ENCODE results near the gene CERKL. TPM values are rescaled to one million over a fixed set of nuclear protein-coding genes. Genes with fewer than 3 reads are reported as not detected.

The CERKL gene
- total RNA-seq, 1 donor from 2014 or later: not detected

- no peaks in the 10 kb centered on the region for H3K36me3 Mint-ChIP-seq (ENCODE audit: unreplicated experiment)
- H3K27ac Mint-ChIP-seq (ENCODE audit: unreplicated experiment): no peak overlapping the region
- TF ChIP-seq, protein P1, sequence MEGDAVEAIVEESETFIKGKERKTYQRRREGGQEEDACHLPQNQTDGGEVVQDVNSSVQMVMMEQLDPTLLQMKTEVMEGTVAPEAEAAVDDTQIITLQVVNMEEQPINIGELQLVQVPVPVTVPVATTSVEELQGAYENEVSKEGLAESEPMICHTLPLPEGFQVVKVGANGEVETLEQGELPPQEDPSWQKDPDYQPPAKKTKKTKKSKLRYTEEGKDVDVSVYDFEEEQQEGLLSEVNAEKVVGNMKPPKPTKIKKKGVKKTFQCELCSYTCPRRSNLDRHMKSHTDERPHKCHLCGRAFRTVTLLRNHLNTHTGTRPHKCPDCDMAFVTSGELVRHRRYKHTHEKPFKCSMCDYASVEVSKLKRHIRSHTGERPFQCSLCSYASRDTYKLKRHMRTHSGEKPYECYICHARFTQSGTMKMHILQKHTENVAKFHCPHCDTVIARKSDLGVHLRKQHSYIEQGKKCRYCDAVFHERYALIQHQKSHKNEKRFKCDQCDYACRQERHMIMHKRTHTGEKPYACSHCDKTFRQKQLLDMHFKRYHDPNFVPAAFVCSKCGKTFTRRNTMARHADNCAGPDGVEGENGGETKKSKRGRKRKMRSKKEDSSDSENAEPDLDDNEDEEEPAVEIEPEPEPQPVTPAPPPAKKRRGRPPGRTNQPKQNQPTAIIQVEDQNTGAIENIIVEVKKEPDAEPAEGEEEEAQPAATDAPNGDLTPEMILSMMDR (IDR thresholded peaks at IDR 0.05): no peak
- no peak for DNase-seq (ENCODE audit: extremely low spot score, unreplicated experiment)
- peaks cover 17% of the 10 kb centered on the region for H3K9me3 Mint-ChIP-seq (ENCODE audit: unreplicated experiment)
- H3K4me3 Mint-ChIP-seq (ENCODE audit: unreplicated experiment): no peak overlapping the region
- H3K4me1 Mint-ChIP-seq (ENCODE audit: unreplicated experiment): no peaks in the 10 kb centered on the region
- peaks cover 47% of the 10 kb centered on the region for H3K27me3 Mint-ChIP-seq (ENCODE audit: unreplicated experiment)
These were observed 10.3 kb upstream of the CERKL start for GRCh38 chr2:181667234-181667633.

DNA sequence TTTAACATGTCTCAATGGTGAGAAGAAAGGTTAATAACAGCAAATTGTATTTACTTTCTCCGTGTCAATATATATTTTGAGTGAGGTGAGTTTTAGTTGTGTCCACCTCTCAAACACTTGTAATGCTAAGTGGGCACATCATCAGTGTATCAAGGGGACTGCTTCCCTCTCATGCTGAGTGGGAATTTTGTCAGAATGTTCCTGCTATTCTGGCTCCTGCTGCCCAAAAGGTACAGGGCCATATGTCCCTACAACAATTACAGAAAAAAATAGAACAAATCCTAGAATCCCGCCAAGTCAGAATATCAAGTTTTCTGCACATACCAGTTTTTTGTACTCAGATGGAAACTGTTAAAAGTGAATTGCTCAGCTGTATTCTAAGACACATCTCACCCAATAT, 5.4 kb upstream of the CERKL start:
- H3K27ac Mint-ChIP-seq (ENCODE audit: unreplicated experiment): no peak overlapping the region
- peaks cover 17% of the 10 kb centered on the region for H3K9me3 Mint-ChIP-seq (ENCODE audit: unreplicated experiment)
- peaks cover 53% of the 10 kb centered on the region for H3K27me3 Mint-ChIP-seq (ENCODE audit: unreplicated experiment)
- H3K36me3 Mint-ChIP-seq (ENCODE audit: unreplicated experiment): no peaks in the 10 kb centered on the region
- no peak overlapping the region for H3K4me3 Mint-ChIP-seq (ENCODE audit: unreplicated experiment)
- TF ChIP-seq, protein P1 (IDR thresholded peaks at IDR 0.05): no peak
- peaks cover 4% of the 10 kb centered on the region for H3K4me1 Mint-ChIP-seq (ENCODE audit: unreplicated experiment)
- no peak for DNase-seq (ENCODE audit: extremely low spot score, unreplicated experiment)

GRCh38 chr2:181660181-181660580, 3.3 kb upstream of the CERKL start:
- no peak for DNase-seq (ENCODE audit: extremely low spot score, unreplicated experiment)
- Mint-ChIP-seq H3K27ac (ENCODE audit: unreplicated experiment) (no peak overlapping the region), H3K9me3 (ENCODE audit: unreplicated experiment) (no peaks in the 10 kb centered on the region)

DNA sequence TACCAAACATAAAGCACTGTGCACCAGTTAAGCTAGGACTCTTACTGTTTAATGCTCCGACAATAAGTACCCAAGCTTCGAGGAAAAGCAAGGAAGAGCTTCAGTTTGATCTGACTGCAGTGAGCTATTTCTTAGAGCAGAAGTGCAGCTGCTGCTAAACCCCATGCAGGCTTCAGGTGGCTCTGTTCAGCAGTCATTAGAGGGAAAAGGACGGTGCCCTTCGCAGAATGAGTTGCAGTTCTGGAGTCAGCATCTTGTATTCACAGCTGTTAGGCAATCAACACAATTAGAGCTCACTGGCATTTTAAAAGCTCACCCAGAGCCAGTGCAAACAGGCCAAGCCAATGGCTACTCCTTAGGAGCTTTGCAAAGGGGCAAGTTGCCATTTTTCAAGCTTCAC, 1.5 kb upstream of the CERKL start:
- no peak for DNase-seq (ENCODE audit: extremely low spot score, unreplicated experiment)
- no peaks in the 10 kb centered on the region for H3K9me3 Mint-ChIP-seq (ENCODE audit: unreplicated experiment)
- TF ChIP-seq, protein P1 (IDR thresholded peaks at IDR 0.05): no peak
- H3K4me1 Mint-ChIP-seq (ENCODE audit: unreplicated experiment): peaks cover 13% of the 10 kb centered on the region
- H3K27me3 Mint-ChIP-seq (ENCODE audit: unreplicated experiment): peaks cover 72% of the 10 kb centered on the region
- no peak overlapping the region for H3K4me3 Mint-ChIP-seq (ENCODE audit: unreplicated experiment)
- H3K27ac Mint-ChIP-seq (ENCODE audit: unreplicated experiment): no peak overlapping the region
- H3K36me3 Mint-ChIP-seq (ENCODE audit: unreplicated experiment): no peaks in the 10 kb centered on the region

More at GRCh38 chr2:181660181-181660580, 3.3 kb upstream of the CERKL start:
- Mint-ChIP-seq H3K36me3 (ENCODE audit: unreplicated experiment) (no peaks in the 10 kb centered on the region), H3K4me1 (ENCODE audit: unreplicated experiment) (peaks cover 13% of the 10 kb centered on the region), H3K4me3 (ENCODE audit: unreplicated experiment) (no peak overlapping the region), H3K27me3 (ENCODE audit: unreplicated experiment) (peaks cover 58% of the 10 kb centered on the region)
- TF ChIP-seq, protein P1 (IDR thresholded peaks at IDR 0.05): no peak

DNA sequence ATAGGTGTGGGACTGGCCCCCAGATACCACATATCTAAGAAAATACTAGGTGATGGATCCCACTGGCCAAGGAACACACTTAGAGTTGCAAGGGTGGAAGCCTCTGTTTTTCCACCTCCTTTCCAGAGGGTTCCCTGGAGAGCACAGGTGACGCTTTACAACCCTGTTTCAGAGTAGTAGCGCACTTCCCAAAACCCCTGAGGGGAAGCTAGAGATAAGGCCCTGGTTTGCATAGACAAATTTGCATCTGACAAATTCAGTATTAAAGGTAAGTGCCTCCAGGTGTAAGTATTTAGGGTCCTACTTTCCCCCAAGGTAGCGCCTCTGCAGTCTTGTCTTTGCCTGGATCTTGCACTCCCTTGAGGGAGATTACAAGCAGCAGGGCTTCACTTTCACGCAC, 474 bp upstream of the CERKL start:
- TF ChIP-seq, protein P1 (IDR thresholded peaks at IDR 0.05): no peak
- H3K9me3 Mint-ChIP-seq (ENCODE audit: unreplicated experiment): no peaks in the 10 kb centered on the region
- H3K4me1 Mint-ChIP-seq (ENCODE audit: unreplicated experiment): peaks cover 13% of the 10 kb centered on the region
- peak overlapping the region; percentile 68 for H3K4me3 Mint-ChIP-seq (ENCODE audit: unreplicated experiment)
- no peak for DNase-seq (ENCODE audit: extremely low spot score, unreplicated experiment)
- H3K27ac Mint-ChIP-seq (ENCODE audit: unreplicated experiment): no peak overlapping the region
- H3K27me3 Mint-ChIP-seq (ENCODE audit: unreplicated experiment): peaks cover 77% of the 10 kb centered on the region
- no peaks in the 10 kb centered on the region for H3K36me3 Mint-ChIP-seq (ENCODE audit: unreplicated experiment)

Data from osteocyte (in vitro differentiated cells).